SK-N-SH treated with all-trans-retinoic acid at 6 μM for 48 hours (cell line): ENCODE data around the gene SMYD3.
"Not testable (repeated sequence)": the region's sequence is repeated elsewhere in the genome, so short reads cannot be mapped to it uniquely, and the experiment has no call there.

Experiments
- ATAC-seq: fragments of 200-7000 bp; cut with Tn5 transposase; 3 replicates; pipeline ENCODE4 v1.9.1; 2020; ENCODE audit warnings: mild to moderate bottlenecking, moderate library complexity
- ARNTL ChIP-seq: fragments of 450-650 bp; formaldehyde crosslinking; IDR thresholded peaks from 2 replicates; pipeline ENCODE4 v1.5.0; 2020; ENCODE audit warnings: low read depth, mild to moderate bottlenecking, moderate library complexity, borderline replicate concordance
- BACH2 ChIP-seq: fragments of 250-450 bp; sonication (Bioruptor Pico); IDR thresholded peaks from 2 replicates; pipeline ENCODE4 v1.9.0; 2021; ENCODE audit warnings: mild to moderate bottlenecking, borderline replicate concordance
- CREB5 ChIP-seq: fragments of 250-450 bp; sonication (Bioruptor Pico); IDR thresholded peaks from 2 replicates; pipeline ENCODE4 v1.5.1; 2020; ENCODE audit warnings: low read depth, mild to moderate bottlenecking, moderate library complexity
- CSDC2 ChIP-seq: fragments of 250-450 bp; sonication (Bioruptor Pico); IDR thresholded peaks from 2 replicates; pipeline ENCODE4 v1.5.0; 2020; ENCODE audit warnings: mild to moderate bottlenecking, moderate library complexity
- ESRRG ChIP-seq: fragments of 250-450 bp; sonication (Bioruptor Pico); IDR thresholded peaks from 2 replicates; pipeline ENCODE4 v1.6.1; 2021; ENCODE audit warnings: mild to moderate bottlenecking
- GLIS3 ChIP-seq: fragments of 250-450 bp; sonication (Bioruptor Pico); IDR thresholded peaks from 2 replicates; pipeline ENCODE4 v1.5.0; 2020; ENCODE audit warnings: mild to moderate bottlenecking, moderate library complexity
- ISL1 ChIP-seq: fragments of 250-450 bp; sonication (Bioruptor Pico); IDR thresholded peaks from 2 replicates; pipeline ENCODE4 v2.1.2; 2022; ENCODE audit warnings: mild to moderate bottlenecking, moderate library complexity
- PATZ1 ChIP-seq: fragments of 250-450 bp; sonication (Bioruptor Pico); IDR thresholded peaks from 2 replicates; pipeline ENCODE4 v1.8.0; 2020; ENCODE audit warnings: mild to moderate bottlenecking, moderate library complexity, borderline replicate concordance
- POU6F1 ChIP-seq: fragments of 250-450 bp; sonication (Bioruptor Pico); IDR thresholded peaks from 2 replicates; pipeline ENCODE4 v1.8.0; 2021; ENCODE audit warnings: low read depth, mild to moderate bottlenecking, moderate library complexity, borderline replicate concordance
- PPARA ChIP-seq: fragments of 250-450 bp; sonication (Bioruptor Pico); IDR thresholded peaks from 2 replicates; pipeline ENCODE4 v1.5.0; 2020; ENCODE audit warnings: mild to moderate bottlenecking, borderline replicate concordance
- SNAI2 ChIP-seq: fragments of 250-450 bp; sonication (Bioruptor Pico); IDR thresholded peaks from 2 replicates; pipeline ENCODE4 v1.5.0; 2020; ENCODE audit warnings: mild to moderate bottlenecking, moderate library complexity
- TCF4 ChIP-seq: fragments of 250-450 bp; sonication (Bioruptor Pico); IDR thresholded peaks from 2 replicates; pipeline ENCODE4 v1.8.0; 2021; ENCODE audit warnings: mild to moderate bottlenecking, moderate library complexity, borderline replicate concordance
- TOX ChIP-seq: fragments of 250-450 bp; sonication (Bioruptor Pico); IDR thresholded peaks from 2 replicates; pipeline ENCODE4 v1.8.0; 2021; ENCODE audit warnings: mild to moderate bottlenecking, moderate library complexity, borderline replicate concordance
- TSHZ2 ChIP-seq: fragments of 250-450 bp; sonication (Bioruptor Pico); IDR thresholded peaks from 2 replicates; pipeline ENCODE4 v1.5.0; 2020; ENCODE audit warnings: mild to moderate bottlenecking, moderate library complexity
- ZC3H10 ChIP-seq: fragments of 250-450 bp; sonication (Bioruptor Pico); IDR thresholded peaks from 2 replicates; pipeline ENCODE4 v1.5.1; 2021; ENCODE audit warnings: mild to moderate bottlenecking, moderate library complexity
- ZFP3 ChIP-seq: fragments of 250-450 bp; sonication (Bioruptor Pico); IDR thresholded peaks from 2 replicates; pipeline ENCODE4 v1.5.0; 2020; ENCODE audit warnings: mild to moderate bottlenecking, moderate library complexity
- ZFP30 ChIP-seq: fragments of 450-650 bp; formaldehyde crosslinking; IDR thresholded peaks from 2 replicates; pipeline ENCODE4 v1.5.0; 2022; ENCODE audit warnings: mild to moderate bottlenecking, moderate library complexity
- ZNF70 ChIP-seq: fragments of 450-650 bp; formaldehyde crosslinking; IDR thresholded peaks from 2 replicates; pipeline ENCODE4 v1.5.0; 2020; ENCODE audit warnings: mild to moderate bottlenecking, moderate library complexity
- ZNF8 ChIP-seq: fragments of 450-650 bp; formaldehyde crosslinking; IDR thresholded peaks from 2 replicates; pipeline ENCODE4 v1.5.0; 2020; ENCODE audit warnings: mild to moderate bottlenecking, moderate library complexity

SMYD3 gene

GRCh38 chr1:245822996-245823395 lies 684.1 kb downstream of the SMYD3 start:
- peak; percentile 99 for ATAC-seq
- no peak for TF ChIP-seq ZFP30 (CRISPR knock-in tag)
- no peak for TF ChIP-seq PPARA (CRISPR knock-in tag)
- TF ChIP-seq CSDC2 (CRISPR knock-in tag): no peak
- TF ChIP-seq ZNF70 (CRISPR knock-in tag): no peak
- TF ChIP-seq BACH2 (CRISPR knock-in tag): no peak
- no peak for TF ChIP-seq ZC3H10 (CRISPR knock-in tag)
- no peak for TF ChIP-seq POU6F1 (CRISPR knock-in tag)
- TF ChIP-seq ARNTL: no peak
- no peak for TF ChIP-seq TOX (CRISPR knock-in tag)
- TF ChIP-seq TSHZ2 (CRISPR knock-in tag): no peak
- no peak for TF ChIP-seq ESRRG
- TF ChIP-seq ISL1 (CRISPR knock-in tag): no peak
- no peak for TF ChIP-seq TCF4
- no peak for TF ChIP-seq ZNF8 (CRISPR knock-in tag)
- no peak for TF ChIP-seq PATZ1
- TF ChIP-seq CREB5 (CRISPR knock-in tag): no peak
- TF ChIP-seq, all 23 proteins: peak for 0

GRCh38 chr1:245818363-245818762 lies 688.7 kb downstream of the SMYD3 start:
- not testable (repeated sequence) for ATAC-seq

- not testable (repeated sequence) for ATAC-seq
Observed at GRCh38 chr1:245816496-245816895, 690.6 kb downstream of the SMYD3 start.

GRCh38 chr1:245814651-245815050 lies 692.4 kb downstream of the SMYD3 start:
- ATAC-seq: no peak
- TF ChIP-seq ZFP30 (CRISPR knock-in tag): no peak
- no peak for TF ChIP-seq CREB5 (CRISPR knock-in tag)
- TF ChIP-seq ZNF70 (CRISPR knock-in tag): no peak
- TF ChIP-seq ISL1 (CRISPR knock-in tag): no peak
- no peak for TF ChIP-seq TSHZ2 (CRISPR knock-in tag)
- no peak for TF ChIP-seq ZNF8 (CRISPR knock-in tag)
- no peak for TF ChIP-seq ZFP3
- no peak for TF ChIP-seq PPARA (CRISPR knock-in tag)
- no peak for TF ChIP-seq SNAI2 (CRISPR knock-in tag)
- no peak for TF ChIP-seq ZC3H10 (CRISPR knock-in tag)
- TF ChIP-seq GLIS3: no peak
- no peak for TF ChIP-seq ARNTL
- no peak for TF ChIP-seq POU6F1 (CRISPR knock-in tag)
